Hematopoietic multipotent progenitor cell treated with erythropoietin and hydrocortisone succinate and interleukin-3 and kit ligand, for 8 days (in vitro differentiated cells): ENCODE data around the gene CLDN4.
"Not testable (repeated sequence)": the region's sequence is repeated elsewhere in the genome, so short reads cannot be mapped to it uniquely, and the experiment has no call there.

Experiments
- DNase-seq: peaks from one replicate; pipeline ENCODE4 v3.0.0-alpha.2; 2015

CLDN4 gene

GRCh38 chr7:73823873-73824592, 6.8 kb upstream of the CLDN4 start:
- no peak for DNase-seq

GRCh38 chr7:73824986-73825385, 5.8 kb upstream of the CLDN4 start:
- DNase-seq, result no peak

- DNase-seq, result peak; percentile 78
These were observed 3.2 kb upstream of the CLDN4 start for GRCh38 chr7:73827567-73828106.

GRCh38 chr7:73828107-73828803, 2.5 kb upstream of the CLDN4 start:
- DNase-seq, result peak; percentile 85

- DNase-seq, result no peak
These were observed 1.8 kb upstream of the CLDN4 start for GRCh38 chr7:73828972-73829371.

GRCh38 chr7:73829505-73829904, 1.3 kb upstream of the CLDN4 start:
- no peak for DNase-seq

- DNase-seq, result no peak
These were observed 695 bp upstream of the CLDN4 start for GRCh38 chr7:73829921-73830680.

- DNase-seq, result no peak
These were observed 713 bp downstream of the CLDN4 start for GRCh38 chr7:73831584-73831833.

- DNase-seq, result no peak
These were observed 1.2 kb downstream of the CLDN4 start for GRCh38 chr7:73831834-73832651.

- no peak for DNase-seq
These were observed 2.0 kb downstream of the CLDN4 start for GRCh38 chr7:73832806-73833205.

- no peak for DNase-seq
These were observed 2.6 kb downstream of the CLDN4 start for GRCh38 chr7:73833251-73833919.

GRCh38 chr7:73834626-73835191, 3.9 kb downstream of the CLDN4 start:
- no peak for DNase-seq

- DNase-seq, result not testable (repeated sequence)
These were observed 6.4 kb downstream of the CLDN4 start for GRCh38 chr7:73837167-73837566.

- no peak for DNase-seq
These were observed 7.8 kb downstream of the CLDN4 start for GRCh38 chr7:73838642-73839041.

GRCh38 chr7:73839290-73839689, 8.5 kb downstream of the CLDN4 start:
- DNase-seq, result no peak

- no peak for DNase-seq
These were observed 9.2 kb downstream of the CLDN4 start for GRCh38 chr7:73839743-73840714.

- no peak for DNase-seq
These were observed 10.1 kb downstream of the CLDN4 start for GRCh38 chr7:73840715-73841379.

GRCh38 chr7:73841689-73842066, 10.9 kb downstream of the CLDN4 start:
- no peak for DNase-seq

- peak; percentile 95 for DNase-seq
These were observed 11.5 kb downstream of the CLDN4 start, which contains the start of gene METTL27 for GRCh38 chr7:73842067-73842976. METTL27 (minus strand) TSS chr7:73842516; CDS start chr7:73842140, 376 bp downstream.
